Endothelial cell of umbilical vein (primary cell): Measurements from ENCODE around the gene DMXL1. TPM values are rescaled to one million over a fixed set of nuclear protein-coding genes. Genes with fewer than 3 reads are reported as not detected.

ENCODE experiments used
- BruUV-seq: library from RNA; stranded (reverse); fragments of 400-500 nt; replicated peaks from 2 replicates; lab custom pipeline; 2021; lab: Mats Ljungman, UMichigan
- CTCF ChIA-PET: fragments of 300-600, 350-600 bp; sonication (Branson Sonifier 250); formaldehyde crosslinking; loops from one replicate; lab custom pipeline; 2021; ENCODE audit warnings: antibody characterized with exemption, inconsistent platforms; lab: Charles Lee
- POLR2A ChIA-PET: fragments of 300-600, 350-600 bp; sonication (Branson Sonifier 250); formaldehyde crosslinking; loops from one replicate; lab custom pipeline; 2021; ENCODE audit warnings: antibody characterized with exemption, inconsistent platforms; lab: Charles Lee
- DNase-seq: peaks from one replicate; pipeline ENCODE4 v3.0.0-alpha.2; 2011; ENCODE audit warnings: low read depth, low spot score
- FAIRE-seq: peaks from 2 replicates; lab custom pipeline; 2011; peaks lifted over from hg19 to GRCh38; lab: Jason Lieb, UNC
- H2AFZ ChIP-seq: 2 replicates; pipeline ENCODE4 v1.6.0; 2012; ENCODE audit warnings: low read depth, low read length, control low read depth, inconsistent platforms
- H3K27ac ChIP-seq: 2 replicates; pipeline ENCODE4 v1.5.1; 2011; ENCODE audit warnings: low read depth, mild to moderate bottlenecking, control low read depth, low read length, moderate library complexity; ENCODE audit not compliant: insufficient read depth
- H3K27me3 ChIP-seq, 2 experiments: 2 replicates each; pipeline versions ENCODE4 v1.6.0 to v1.6.1; 2011; ENCODE audit warnings: low read length in 2 of 2, mixed read lengths in 1 of 2; ENCODE audit not compliant: control insufficient read depth in 2 of 2, insufficient read depth in 2 of 2
- H3K36me3 ChIP-seq, 2 experiments: 2 replicates in 1 of 2; 3 replicates in 1 of 2; pipeline ENCODE4 v1.5.1; 2011; ENCODE audit warnings: low read length in 2 of 2, mild to moderate bottlenecking in 1 of 2, moderate library complexity in 1 of 2; ENCODE audit not compliant: control insufficient read depth in 2 of 2, insufficient read depth in 2 of 2; ENCODE audit errors: extremely low read depth in 1 of 2
- H3K4me1 ChIP-seq: 3 replicates; pipeline ENCODE4 v1.5.1; 2011; ENCODE audit warnings: mild to moderate bottlenecking, low read length; ENCODE audit not compliant: control insufficient read depth, insufficient read depth; ENCODE audit errors: extremely low read depth
- H3K4me2 ChIP-seq: 2 replicates; pipeline ENCODE4 v1.6.1; 2011; ENCODE audit warnings: low read length, control low read depth, mixed read lengths; ENCODE audit not compliant: insufficient read depth
- H3K4me3 ChIP-seq, 3 experiments: fragments of 200-600 bp in 1 of 3; sonication (generic), shearing (Covaris generic) in 1 of 3; replicated peaks in 1 of 3; 2 replicates each; pipeline ENCODE4 v1.5.1; 2011 to 2016; ENCODE audit warnings: control low read depth in 3 of 3, low read length in 3 of 3, mild to moderate bottlenecking in 2 of 3, inconsistent platforms in 1 of 3, low read depth in 1 of 3, moderate library complexity in 1 of 3; ENCODE audit not compliant: insufficient read depth in 1 of 3
- H3K79me2 ChIP-seq: 2 replicates; pipeline ENCODE4 v1.6.0; 2012; ENCODE audit warnings: low read length, inconsistent platforms; ENCODE audit not compliant: control insufficient read depth, insufficient read depth
- H3K9ac ChIP-seq: replicated peaks from 2 replicates; pipeline ENCODE3; 2011; ENCODE audit warnings: low read length, control low read depth; ENCODE audit not compliant: insufficient read depth; ENCODE audit errors: extremely low read depth
- H3K9me1 ChIP-seq: replicated peaks from 3 replicates; pipeline ENCODE4 v1.6.0; 2011; ENCODE audit warnings: mild to moderate bottlenecking, low read length; ENCODE audit not compliant: control insufficient read depth, insufficient read depth; ENCODE audit errors: extremely low read depth
- H3K9me3 ChIP-seq: replicated peaks from 2 replicates; pipeline ENCODE4 v1.5.1; 2012; ENCODE audit warnings: low read length, inconsistent platforms; ENCODE audit not compliant: control insufficient read depth, insufficient read depth
- H4K20me1 ChIP-seq: replicated peaks from 2 replicates; pipeline ENCODE3; 2011; ENCODE audit warnings: mild to moderate bottlenecking, low read length; ENCODE audit not compliant: control insufficient read depth, insufficient read depth; ENCODE audit errors: extremely low read depth
- EZH2 ChIP-seq: IDR thresholded peaks from 2 replicates; pipeline ENCODE4 v1.6.1; 2012; ENCODE audit warnings: borderline replicate concordance, low read depth, mild to moderate bottlenecking, moderate library complexity, low read length, inconsistent platforms; ENCODE audit not compliant: severe bottlenecking
- FOS ChIP-seq: IDR thresholded peaks from 2 replicates; pipeline ENCODE4 v1.6.1; 2011; ENCODE audit warnings: mild to moderate bottlenecking, low read length, moderate library complexity, borderline replicate concordance; ENCODE audit not compliant: insufficient read depth
- GATA2 ChIP-seq: IDR thresholded peaks from 2 replicates; pipeline ENCODE4 v1.7.0; 2011; ENCODE audit warnings: low read depth, mild to moderate bottlenecking, moderate library complexity, mixed read lengths, low read length; ENCODE audit not compliant: insufficient read length, insufficient read depth
- JUN ChIP-seq: IDR thresholded peaks from 2 replicates; pipeline ENCODE4 v1.6.1; 2011; ENCODE audit warnings: borderline replicate concordance, low read depth; ENCODE audit not compliant: insufficient read length, insufficient read depth
- MYC ChIP-seq: IDR thresholded peaks from one replicate; pipeline ENCODE4 v1.6.1; 2011; ENCODE audit warnings: mild to moderate bottlenecking, low read depth, low read length
- POLR2A ChIP-seq: IDR thresholded peaks from 2 replicates; pipeline ENCODE4 v1.6.1; 2012; ENCODE audit warnings: low read depth, mild to moderate bottlenecking, control low read depth, low read length
- POLR2AphosphoS5 ChIP-seq: IDR thresholded peaks from 2 replicates; pipeline ENCODE4 v1.6.1; 2012; ENCODE audit warnings: low read depth, mild to moderate bottlenecking, control low read depth, low read length, moderate library complexity; ENCODE audit not compliant: insufficient read depth
- dilution Hi-C: fragments of 300-500 bp; cut with MboI; formaldehyde crosslinking; loops from one replicate; pipeline ENCODE4 v1.15.0; 2019; ENCODE audit warnings: low sequenced_read_pairs; ENCODE audit not compliant: extremely low pct_ligation_motif_present
- intact Hi-C: fragments of 100-400 bp; cut with micrococcal nuclease; formaldehyde crosslinking; loops from one replicate; pipeline ENCODE4 v1.10.0; 2022
- polyA plus RNA-seq, 4 experiments: library from polyadenylated mRNA; depleted of rRNA in 3 of 4; stranded (reverse) in 3 of 4; unstranded in 1 of 4; fragments of >200 nt; gene quantifications; 2 replicates each; pipeline versions ENCODE4 v1.2.1 to v1.2.3, GENCODE V29; 2011 to 2012; ENCODE audit warnings: missing spikeins in 1 of 4
- total RNA-seq: library from RNA; stranded (reverse); gene quantifications from 2 replicates; pipeline ENCODE4 v1.2.3, GENCODE V29; 2021
- TF ChIP-seq, protein P1 (sequence below), 2 donors: IDR thresholded peaks; 1 replicate in 1 of 2; 2 replicates in 1 of 2; pipeline ENCODE4 v1.5.1; 2011; ENCODE audit warnings: low read length in 2 of 2, mild to moderate bottlenecking in 2 of 2, moderate library complexity in 2 of 2, control low read depth in 1 of 2, inconsistent platforms in 1 of 2, low read depth in 1 of 2; ENCODE audit not compliant: insufficient read depth in 1 of 2; ENCODE audit errors: extremely low read depth in 1 of 2
- TF ChIP-seq, protein P2 (sequence below): IDR thresholded peaks from 2 replicates; pipeline ENCODE4 v1.6.1; 2011; ENCODE audit not compliant: insufficient read depth, insufficient read length

The DMXL1 gene
- total and polyA plus RNA-seq, 2 donors (not counting 3 experiments of a cell fraction or from before 2014, with no cell fraction given), result 5.4 to 24.7 TPM

DNA sequence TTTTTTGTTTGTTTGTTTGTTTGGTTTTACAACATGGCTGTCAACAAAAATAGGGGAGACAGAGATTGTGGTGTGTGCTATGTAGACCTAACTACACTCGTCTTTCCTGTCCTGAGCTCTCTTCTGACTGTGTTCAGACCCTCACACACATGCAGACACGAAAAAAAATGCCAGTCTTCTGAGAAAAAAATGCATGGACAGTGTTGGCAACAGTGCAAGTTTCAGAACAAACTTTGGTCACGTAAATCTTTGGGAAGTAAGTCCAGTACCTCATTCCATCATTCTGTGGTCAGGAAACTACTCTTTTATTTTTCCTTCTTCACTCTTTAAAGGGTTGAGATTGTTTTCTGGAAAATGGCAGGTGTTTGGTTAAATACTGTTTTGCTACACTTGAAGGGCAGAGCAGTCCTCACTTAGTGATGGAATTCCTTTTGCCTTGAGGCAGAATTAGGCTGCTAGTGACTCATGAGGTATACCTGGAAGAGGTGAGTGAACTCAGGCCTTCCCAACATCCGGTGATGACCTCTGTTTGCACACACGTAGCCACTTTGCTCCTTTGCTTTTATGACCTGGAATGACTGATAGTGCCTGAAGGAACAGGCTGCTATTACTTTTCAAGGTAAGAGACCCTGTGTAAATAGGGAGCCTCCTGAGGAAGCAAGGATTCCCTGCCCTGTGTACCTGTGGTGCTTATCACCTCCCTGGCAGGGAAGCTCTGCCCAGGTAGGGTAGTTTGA lies 203.3 kb downstream of the DMXL1 start:
- H4K20me1 ChIP-seq, result no peaks in the 10 kb centered on the region
- intact Hi-C loops (loop anchor here (1.0 kb wide), 1 partner anchor 29 kb away; no protein-coding TSS in a partner anchor), dilution Hi-C loops (no loop called here)
- no peak overlapping the region for H3K9ac ChIP-seq
- H3K4me3 ChIP-seq, result no peak overlapping the region
- no peak overlapping the region for H2AFZ ChIP-seq
- no TSS peak for BruUV-seq
- H3K36me3 ChIP-seq, result no peaks in the 10 kb centered on the region
- no peaks in the 10 kb centered on the region for H3K27me3 ChIP-seq
- no peaks in the 10 kb centered on the region for H3K79me2 ChIP-seq
- H3K27ac ChIP-seq, result peak overlapping the region; percentile 44
- no peaks in the 10 kb centered on the region for H3K9me3 ChIP-seq
- DNase-seq (no peak), FAIRE-seq (no peak)
- H3K4me2 ChIP-seq, result peak overlapping the region; percentile 48
- ChIA-PET CTCF (interaction anchor here (0.7 to 3.5 kb wide), 12 partner anchors 10 to 161 kb away, joined by 3 to 25 read pairs (median 4); no protein-coding TSS in a partner anchor), POLR2A (interaction anchor here (1.0 kb wide), 1 partner anchor 30 kb away, joined by 5 read pairs; no protein-coding TSS in a partner anchor)
- peaks cover 20% of the 10 kb centered on the region for H3K4me1 ChIP-seq
- TF ChIP-seq GATA2 (no peak), POLR2A (no peak), EZH2 (no peak), POLR2AphosphoS5 (no peak), FOS (no peak), MYC (no peak), JUN (no peak)
- TF ChIP-seq, protein P1, sequence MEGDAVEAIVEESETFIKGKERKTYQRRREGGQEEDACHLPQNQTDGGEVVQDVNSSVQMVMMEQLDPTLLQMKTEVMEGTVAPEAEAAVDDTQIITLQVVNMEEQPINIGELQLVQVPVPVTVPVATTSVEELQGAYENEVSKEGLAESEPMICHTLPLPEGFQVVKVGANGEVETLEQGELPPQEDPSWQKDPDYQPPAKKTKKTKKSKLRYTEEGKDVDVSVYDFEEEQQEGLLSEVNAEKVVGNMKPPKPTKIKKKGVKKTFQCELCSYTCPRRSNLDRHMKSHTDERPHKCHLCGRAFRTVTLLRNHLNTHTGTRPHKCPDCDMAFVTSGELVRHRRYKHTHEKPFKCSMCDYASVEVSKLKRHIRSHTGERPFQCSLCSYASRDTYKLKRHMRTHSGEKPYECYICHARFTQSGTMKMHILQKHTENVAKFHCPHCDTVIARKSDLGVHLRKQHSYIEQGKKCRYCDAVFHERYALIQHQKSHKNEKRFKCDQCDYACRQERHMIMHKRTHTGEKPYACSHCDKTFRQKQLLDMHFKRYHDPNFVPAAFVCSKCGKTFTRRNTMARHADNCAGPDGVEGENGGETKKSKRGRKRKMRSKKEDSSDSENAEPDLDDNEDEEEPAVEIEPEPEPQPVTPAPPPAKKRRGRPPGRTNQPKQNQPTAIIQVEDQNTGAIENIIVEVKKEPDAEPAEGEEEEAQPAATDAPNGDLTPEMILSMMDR (IDR thresholded peaks at IDR 0.05; ENCODE audit: extremely low read depth in 1 of 2, insufficient read depth in 1 of 2, low read depth in 1 of 2, low read length in 2 of 2), result no peak
- TF ChIP-seq, protein P2, sequence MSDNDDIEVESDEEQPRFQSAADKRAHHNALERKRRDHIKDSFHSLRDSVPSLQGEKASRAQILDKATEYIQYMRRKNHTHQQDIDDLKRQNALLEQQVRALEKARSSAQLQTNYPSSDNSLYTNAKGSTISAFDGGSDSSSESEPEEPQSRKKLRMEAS, result no peak
- no peaks in the 10 kb centered on the region for H3K9me1 ChIP-seq
